HEK293 (cell line): ENCODE measurements around the gene CHST9.

ENCODE experiments used
- CTCF ChIP-seq: fragments of 450-650 bp; formaldehyde crosslinking; IDR thresholded peaks from 2 replicates; pipeline ENCODE4 v1.5.1; 2016; ENCODE audit warnings: missing biosample characterization, missing genetic modification characterization
- PBX3 ChIP-seq: sonication (generic); formaldehyde crosslinking; IDR thresholded peaks from 2 replicates; pipeline ENCODE4 v1.8.1; 2022; ENCODE audit warnings: mild to moderate bottlenecking, moderate library complexity, missing genetic modification reagents
- REST ChIP-seq: fragments of 450-650 bp; formaldehyde crosslinking; IDR thresholded peaks from 2 replicates; pipeline ENCODE4 v1.5.1; 2016; ENCODE audit warnings: missing biosample characterization, missing genetic modification characterization
- ZBTB1 ChIP-seq: fragments of 450-650 bp; formaldehyde crosslinking; IDR thresholded peaks from 2 replicates; pipeline ENCODE4 v1.5.1; 2016; ENCODE audit warnings: missing biosample characterization, missing genetic modification characterization
- ZNF366 ChIP-seq: fragments of 450-650 bp; formaldehyde crosslinking; conservative IDR thresholded peaks from 2 replicates; pipeline ENCODE4 v1.5.1; 2016; ENCODE audit warnings: missing biosample characterization, missing genetic modification characterization
- ZNF426 ChIP-seq: fragments of 450-650 bp; formaldehyde crosslinking; IDR thresholded peaks from 2 replicates; pipeline ENCODE4 v1.5.1; 2017; ENCODE audit warnings: missing biosample characterization, missing genetic modification characterization, mild to moderate bottlenecking, inconsistent platforms, moderate library complexity
- ZNF433 ChIP-seq: fragments of 450-650 bp; formaldehyde crosslinking; IDR thresholded peaks from 2 replicates; pipeline ENCODE4 v1.5.1; 2016; ENCODE audit warnings: missing biosample characterization, missing genetic modification characterization, low read depth
- ZNF530 ChIP-seq: fragments of 450-650 bp; formaldehyde crosslinking; IDR thresholded peaks from 2 replicates; pipeline ENCODE4 v1.5.1; 2016; ENCODE audit warnings: low read depth, missing biosample characterization, missing genetic modification characterization

GRCh38 chr18:27171993-27172392 is 13.1 kb downstream of the CHST9 start:
- no peak for TF ChIP-seq CTCF
- no peak for TF ChIP-seq PBX3
- TF ChIP-seq ZBTB1 = no peak
- no peak for TF ChIP-seq ZNF433
- no peak for TF ChIP-seq ZNF530
- no peak for TF ChIP-seq ZNF366 (tag by site-specific recombination)
- TF ChIP-seq ZNF426 = no peak
- no peak for TF ChIP-seq REST
